GM18868 (cell line): Measurements from ENCODE around the gene UBAC2.

ENCODE experiments used
- ATAC-seq: cut with Tn5 transposase; IDR thresholded peaks from one replicate; pipeline ENCODE4 v1.9.1; 2021; ENCODE audit warnings: mild to moderate bottlenecking, moderate library complexity; ENCODE audit not compliant: unreplicated experiment

The UBAC2 gene

GRCh38 chr13:99329477-99329876 is 128.8 kb downstream of the UBAC2 start:
- no peak for ATAC-seq

GRCh38 chr13:99330942-99331341 is 130.3 kb downstream of the UBAC2 start:
- no peak for ATAC-seq

- ATAC-seq: peak; percentile 60
These were observed 131.2 kb downstream of the UBAC2 start for GRCh38 chr13:99331881-99332293.

GRCh38 chr13:99332456-99332855 is 131.8 kb downstream of the UBAC2 start:
- no peak for ATAC-seq

- ATAC-seq: no peak
These were observed 133.6 kb downstream of the UBAC2 start for GRCh38 chr13:99334221-99334620.

- ATAC-seq: no peak
These were observed 134.4 kb downstream of the UBAC2 start for GRCh38 chr13:99335087-99335486.

GRCh38 chr13:99335603-99336002 is 134.9 kb downstream of the UBAC2 start:
- peak; percentile 85 for ATAC-seq

- no peak for ATAC-seq
These were observed 138.6 kb downstream of the UBAC2 start for GRCh38 chr13:99339230-99339721.

GRCh38 chr13:99339736-99340397 is 139.2 kb downstream of the UBAC2 start:
- no peak for ATAC-seq

GRCh38 chr13:99340638-99341037 is 140.0 kb downstream of the UBAC2 start:
- ATAC-seq: no peak

- ATAC-seq: no peak
These were observed 141.5 kb downstream of the UBAC2 start for GRCh38 chr13:99341969-99342722.

- ATAC-seq: no peak
These were observed 142.2 kb downstream of the UBAC2 start for GRCh38 chr13:99342723-99343315.

GRCh38 chr13:99344610-99345208 is 144.1 kb downstream of the UBAC2 start:
- ATAC-seq: no peak

GRCh38 chr13:99345345-99345744 is 144.7 kb downstream of the UBAC2 start:
- no peak for ATAC-seq

GRCh38 chr13:99346335-99347042 is 145.8 kb downstream of the UBAC2 start:
- ATAC-seq: no peak

- ATAC-seq: peak; percentile 16
These were observed 146.8 kb downstream of the UBAC2 start for GRCh38 chr13:99347335-99347878.

- peak; percentile 72 for ATAC-seq
These were observed 147.3 kb downstream of the UBAC2 start for GRCh38 chr13:99347911-99348451.

GRCh38 chr13:99350191-99350590 is 149.5 kb downstream of the UBAC2 start:
- ATAC-seq: no peak

GRCh38 chr13:99351772-99352171 is 151.1 kb downstream of the UBAC2 start:
- ATAC-seq: no peak
